Kidney (tissue), 14 donors: ENCODE data around the gene BLCAP. TPM values are rescaled to one million over a fixed set of nuclear protein-coding genes. Genes with fewer than 3 reads are reported as not detected.

Source experiments
- DNase-seq, 5 donors: peaks; one replicate each; pipeline ENCODE4 v3.0.0-alpha.2; 2013 to 2020
- FAIRE-seq: peaks from 2 replicates; lab custom pipeline; 2012; peaks lifted over from hg19 to GRCh38; lab: Jason Lieb, UNC
- H3K27ac ChIP-seq, 2 donors: one replicate each; pipeline ENCODE4 v1.7.0; 2013; ENCODE audit warnings: low read depth in 2 of 2, low read length in 2 of 2, inconsistent platforms in 1 of 2
- H3K27me3 ChIP-seq: one replicate; pipeline ENCODE4 v1.7.1; 2013; ENCODE audit warnings: low read length, inconsistent platforms; ENCODE audit not compliant: control insufficient read depth, insufficient read depth
- H3K36me3 ChIP-seq, 3 donors: one replicate each; pipeline versions ENCODE4 v1.7.0 to v1.7.1; 2013; ENCODE audit warnings: low read length in 3 of 3, control low read depth in 1 of 3, inconsistent platforms in 1 of 3; ENCODE audit not compliant: insufficient read depth in 3 of 3, control insufficient read depth in 2 of 3
- H3K4me1 ChIP-seq, 3 donors: one replicate each; pipeline versions ENCODE4 v1.7.0 to v1.7.1; 2013; ENCODE audit warnings: low read length in 3 of 3, inconsistent platforms in 1 of 3, low read depth in 1 of 3; ENCODE audit not compliant: control insufficient read depth in 2 of 3, insufficient read depth in 2 of 3
- H3K4me3 ChIP-seq, 3 donors: one replicate each; pipeline versions ENCODE4 v1.7.0 to v1.8.1; 2013; ENCODE audit warnings: low read length in 3 of 3, control low read depth in 1 of 3, inconsistent platforms in 1 of 3
- H3K9ac ChIP-seq, 3 donors: one replicate each; pipeline versions ENCODE4 v1.7.0 to v1.7.1; 2013; ENCODE audit warnings: low read length in 3 of 3, control low read depth in 1 of 3, inconsistent platforms in 1 of 3
- H3K9me3 ChIP-seq, 3 donors: one replicate each; pipeline versions ENCODE4 v1.7.0 to v1.7.1; 2013; ENCODE audit warnings: low read length in 3 of 3, control low read depth in 1 of 3, inconsistent platforms in 1 of 3; ENCODE audit not compliant: control insufficient read depth in 2 of 3, insufficient read depth in 1 of 3
- intact Hi-C: fragments of 100-400 bp; cut with DNase I; formaldehyde crosslinking; loops from one replicate; pipeline ENCODE4 v1.11.1; 2022
- polyA plus RNA-seq: library from polyadenylated mRNA; stranded (reverse); fragments of 350-450 nt; fragmentation: Illumina TruSeq; extraction: RNeasy Lipid Tissue Mini Kit (QIAGEN cat#74804); gene quantifications from one replicate; pipeline ENCODE4 v1.2.3, GENCODE V29; 2014; ENCODE audit warnings: low read depth, low replicate concordance; ENCODE audit not compliant: insufficient read depth
- total RNA-seq: library from RNA; stranded (reverse); fragmentation: NEBNext Ultra II Directional; extraction: Animal tissue kit (Norgen Biotek cat#: 25700); gene quantifications from one replicate; pipeline ENCODE4 v1.2.1, GENCODE V29; 2021
- TF ChIP-seq, protein P1 (sequence below): IDR thresholded peaks from 3 replicates; pipeline ENCODE4 v1.5.1; 2012; ENCODE audit warnings: mild to moderate bottlenecking, moderate library complexity, borderline replicate concordance; ENCODE audit not compliant: insufficient read depth; ENCODE audit errors: extremely low read depth
- donor health status: control.
- donor health status: control.
- donor health status: control.
- donor health status: control.
- donor health status: control.
- donor health status: DM: yes; HTN: yes; CAD: no.
- donor health status: Normal renal cell carcinoma (clear cell type).

BLCAP gene
- total and polyA plus RNA-seq, 2 donors from 2014 or later, result 76.1 to 106 TPM

DNA sequence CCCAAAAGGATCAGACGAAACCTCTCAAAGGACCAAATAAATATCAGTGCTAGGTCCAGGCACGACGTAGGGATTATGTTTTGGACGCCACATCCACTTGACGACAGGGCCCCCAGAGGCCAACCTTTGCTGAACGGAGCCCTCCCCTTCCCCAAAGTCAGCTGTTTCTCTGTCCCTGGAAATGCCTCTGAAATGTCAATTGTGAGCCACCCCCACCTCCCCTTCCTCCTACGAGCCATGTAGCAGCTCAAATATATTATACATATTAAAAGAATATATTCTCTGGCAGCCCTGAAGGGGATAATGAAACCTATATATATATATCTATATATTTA, 39.6 kb upstream of the BLCAP start:
- peaks cover 0 to 2% (median 0%) of the 10 kb centered on the region in 3 donors for H3K4me1 ChIP-seq
- H3K9ac ChIP-seq, result no peak overlapping the region
- H3K27ac ChIP-seq, result no peak overlapping the region
- no peaks in the 10 kb centered on the region for H3K27me3 ChIP-seq
- TF ChIP-seq, protein P1, sequence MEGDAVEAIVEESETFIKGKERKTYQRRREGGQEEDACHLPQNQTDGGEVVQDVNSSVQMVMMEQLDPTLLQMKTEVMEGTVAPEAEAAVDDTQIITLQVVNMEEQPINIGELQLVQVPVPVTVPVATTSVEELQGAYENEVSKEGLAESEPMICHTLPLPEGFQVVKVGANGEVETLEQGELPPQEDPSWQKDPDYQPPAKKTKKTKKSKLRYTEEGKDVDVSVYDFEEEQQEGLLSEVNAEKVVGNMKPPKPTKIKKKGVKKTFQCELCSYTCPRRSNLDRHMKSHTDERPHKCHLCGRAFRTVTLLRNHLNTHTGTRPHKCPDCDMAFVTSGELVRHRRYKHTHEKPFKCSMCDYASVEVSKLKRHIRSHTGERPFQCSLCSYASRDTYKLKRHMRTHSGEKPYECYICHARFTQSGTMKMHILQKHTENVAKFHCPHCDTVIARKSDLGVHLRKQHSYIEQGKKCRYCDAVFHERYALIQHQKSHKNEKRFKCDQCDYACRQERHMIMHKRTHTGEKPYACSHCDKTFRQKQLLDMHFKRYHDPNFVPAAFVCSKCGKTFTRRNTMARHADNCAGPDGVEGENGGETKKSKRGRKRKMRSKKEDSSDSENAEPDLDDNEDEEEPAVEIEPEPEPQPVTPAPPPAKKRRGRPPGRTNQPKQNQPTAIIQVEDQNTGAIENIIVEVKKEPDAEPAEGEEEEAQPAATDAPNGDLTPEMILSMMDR, result no peak
- H3K9me3 ChIP-seq, result no peaks in the 10 kb centered on the region
- DNase-seq (no peak), FAIRE-seq (no peak)
- H3K36me3 ChIP-seq, result no peaks in the 10 kb centered on the region
- H3K4me3 ChIP-seq, result no peak overlapping the region
- intact Hi-C loops, result no loop called here

DNA sequence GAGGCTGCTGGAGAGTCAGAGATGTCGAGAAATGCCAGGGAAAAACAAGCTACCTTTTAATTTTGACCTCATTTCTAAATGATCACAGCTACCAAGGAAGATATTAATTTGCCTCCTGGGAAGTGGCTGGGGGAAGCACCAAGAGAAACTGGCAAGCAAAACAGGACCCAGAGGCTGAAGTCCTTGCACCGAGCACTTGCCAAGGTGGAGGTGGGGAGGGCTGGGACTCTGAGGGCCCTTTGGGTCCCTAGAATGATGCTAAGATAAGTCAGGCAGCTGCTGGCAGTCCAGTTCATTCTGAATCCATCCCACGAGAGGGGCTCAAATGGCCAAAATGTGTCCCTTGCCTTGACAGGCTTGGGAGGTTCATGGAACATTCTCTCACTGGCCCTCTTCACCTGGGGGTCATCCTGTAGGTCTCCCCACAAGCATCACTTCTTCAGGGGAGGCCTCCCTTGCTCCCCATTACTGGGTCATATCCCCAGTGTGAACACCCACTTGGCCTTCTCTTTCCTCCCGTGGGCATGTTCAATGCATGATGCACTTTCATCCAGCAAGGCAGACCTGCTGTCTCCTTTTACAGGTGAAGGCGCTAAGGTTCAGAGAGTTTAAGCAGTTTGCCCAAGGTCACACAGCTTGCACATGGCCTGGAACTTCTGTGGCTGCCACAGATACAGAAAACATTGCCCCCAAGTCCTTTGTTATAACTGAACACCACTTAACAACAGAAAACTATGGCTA, 39.1 kb upstream of the BLCAP start:
- TF ChIP-seq, protein P1, result no peak
- DNase-seq (no peak), FAIRE-seq (no peak)
- H3K27ac ChIP-seq, result no peak overlapping the region
- no peak overlapping the region for H3K4me3 ChIP-seq
- H3K27me3 ChIP-seq, result no peaks in the 10 kb centered on the region
- H3K9ac ChIP-seq, result no peak overlapping the region
- H3K4me1 ChIP-seq, result peaks cover 0 to 2% (median 0%) of the 10 kb centered on the region in 3 donors
- H3K36me3 ChIP-seq, result no peaks in the 10 kb centered on the region
- intact Hi-C loops, result no loop called here
- H3K9me3 ChIP-seq, result no peaks in the 10 kb centered on the region

DNA sequence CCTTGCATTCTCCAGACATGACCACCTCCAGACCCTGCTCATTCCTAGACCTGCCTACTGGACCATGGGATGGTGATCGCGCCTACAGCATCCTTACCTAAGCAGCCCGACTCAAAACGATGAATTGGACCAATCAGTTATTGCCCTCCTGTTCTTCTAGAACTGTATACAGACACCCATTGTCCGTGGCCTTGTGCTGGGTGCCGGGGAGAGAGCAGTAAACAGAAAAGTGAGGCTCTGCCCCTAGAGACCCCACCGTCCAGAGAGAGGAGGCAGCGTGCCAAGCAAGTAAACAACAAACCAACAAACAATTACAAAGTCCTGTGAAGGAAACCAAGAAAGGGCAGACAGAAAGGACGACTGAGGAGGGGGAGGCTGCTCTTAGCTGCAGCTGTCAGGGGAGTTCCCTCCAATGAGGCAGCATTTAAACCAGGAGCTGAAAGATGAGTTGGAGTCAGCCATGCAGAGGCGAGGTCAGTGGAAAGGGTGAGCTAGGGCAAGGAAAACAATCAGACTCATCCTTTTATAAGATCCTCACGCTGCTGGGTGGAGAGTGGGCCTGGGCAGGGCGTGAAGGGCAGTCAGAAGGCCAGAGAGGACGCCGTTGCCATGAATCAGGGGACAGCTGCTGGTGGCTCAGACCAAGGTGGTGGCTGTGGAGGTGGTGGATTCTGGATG, 37.6 kb upstream of the BLCAP start:
- no peaks in the 10 kb centered on the region for H3K27me3 ChIP-seq
- FAIRE-seq (no peak), DNase-seq (peak in 4 of 5 donors; percentile 61 to 84 (median 70))
- H3K27ac ChIP-seq, result no peak overlapping the region
- peaks cover 0 to 2% (median 0%) of the 10 kb centered on the region in 3 donors for H3K4me1 ChIP-seq
- TF ChIP-seq, protein P1, result no peak
- no peak overlapping the region for H3K9ac ChIP-seq
- no peaks in the 10 kb centered on the region for H3K9me3 ChIP-seq
- H3K4me3 ChIP-seq, result no peak overlapping the region
- H3K36me3 ChIP-seq, result no peaks in the 10 kb centered on the region
- intact Hi-C loops, result no loop called here
